Left ventricle myocardium superior (tissue), 1 donor: ENCODE results near the gene ITPR2. TPM values are rescaled to one million over a fixed set of nuclear protein-coding genes. Genes with fewer than 3 reads are reported as not detected.
A peak's percentile ranks its signal among the peaks of the same experiment; 100 is the strongest.
"Not testable (repeated sequence)": the region's sequence is repeated elsewhere in the genome, so short reads cannot be mapped to it uniquely, and the experiment has no call there.

ENCODE experiments used
- ATAC-seq: fragments of 200-7000 bp; cut with Tn5 transposase; one replicate; pipeline ENCODE4 v1.9.1; 2020; ENCODE audit warnings: mild to moderate bottlenecking, moderate library complexity
- DNase-seq: peaks from one replicate; pipeline ENCODE4 v3.0.0-alpha.2; 2020
- intact Hi-C: fragments of 100-400 bp; cut with micrococcal nuclease; formaldehyde crosslinking; loops from one replicate; pipeline ENCODE4 v1.11.0; 2022
- total RNA-seq: library from RNA; stranded (reverse); fragmentation: NEBNext Ultra II Directional; extraction: Animal tissue kit (Norgen Biotek cat#: 25700); gene quantifications from one replicate; pipeline ENCODE4 v1.2.1, GENCODE V29; 2021
- donor health status: DM: no; HTN: yes; CAD: no; lungs with severe emphysema.

Gene ITPR2
- total RNA-seq, 1 donor from 2014 or later: 10.5 TPM

DNA sequence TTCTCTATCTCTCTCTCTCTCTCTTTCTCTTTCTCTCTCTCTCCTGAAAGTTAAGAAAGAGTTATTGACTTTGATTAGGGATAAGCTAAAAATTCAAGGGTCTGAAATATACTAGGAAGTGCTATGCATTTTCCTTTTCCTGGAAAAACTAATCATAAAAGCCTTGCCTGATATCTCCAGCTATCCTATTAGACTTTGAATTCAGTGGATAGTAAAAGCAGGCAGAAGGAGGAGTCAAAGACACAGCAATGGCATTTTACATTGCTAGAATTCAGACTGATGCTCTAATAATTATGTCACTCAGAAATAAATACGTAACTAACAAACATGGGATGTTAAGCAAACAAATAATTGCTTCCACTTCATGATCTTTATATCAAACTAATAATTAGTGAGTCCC, 365.6 kb downstream of the ITPR2 start:
- ATAC-seq (no peak), DNase-seq (no peak)
- intact Hi-C loops: no loop called here

DNA sequence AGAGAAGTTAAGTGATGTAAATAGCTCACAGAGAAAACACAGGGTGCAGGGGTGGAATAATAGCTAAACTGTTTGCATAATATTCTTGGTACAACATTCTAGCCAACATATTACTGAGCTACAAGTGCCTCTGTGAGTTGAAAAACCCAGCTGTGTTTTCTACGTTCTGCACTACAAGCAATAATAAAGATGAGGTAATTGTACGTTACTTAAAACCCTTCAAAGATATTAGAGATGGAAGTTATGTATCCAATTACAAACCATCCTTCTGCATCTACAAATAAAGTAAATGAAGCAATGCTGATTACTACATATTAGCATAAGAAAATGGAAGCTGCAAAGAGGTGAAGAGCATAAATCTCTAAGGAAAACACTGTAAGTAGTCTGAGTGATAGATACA, 366.3 kb downstream of the ITPR2 start:
- ATAC-seq (no peak), DNase-seq (no peak)
- intact Hi-C loops: no loop called here

DNA sequence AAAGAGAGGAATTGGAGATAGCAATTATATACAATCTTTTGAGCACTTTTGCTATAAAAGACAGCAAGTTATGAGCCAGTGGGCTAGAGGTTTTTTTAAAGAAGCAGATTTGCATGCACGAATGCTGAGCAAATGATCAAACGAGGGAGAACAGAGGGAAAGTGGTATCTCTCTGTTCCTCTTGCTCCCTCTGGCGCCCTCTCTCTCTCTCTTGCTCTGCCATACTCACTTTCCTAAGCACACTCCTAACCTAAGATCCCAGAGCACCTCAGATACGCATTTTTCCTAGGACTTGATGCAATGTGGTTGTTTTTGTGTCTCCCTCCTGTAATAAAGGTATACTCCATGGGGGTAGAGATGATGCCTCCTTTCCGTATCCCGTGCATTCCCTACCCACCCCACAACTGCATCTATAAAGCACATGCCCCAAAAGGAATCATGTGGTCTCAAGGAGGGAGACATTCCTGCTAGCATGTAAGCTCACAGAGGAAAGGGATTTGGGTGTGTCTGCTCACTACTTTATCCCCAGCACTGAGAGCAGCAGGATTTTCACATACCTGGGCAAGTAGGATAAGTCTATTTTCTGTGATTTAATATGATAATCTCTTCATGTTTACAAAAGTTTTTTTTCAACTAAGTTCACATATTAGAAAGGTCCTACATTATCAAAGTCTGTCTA, 367.4 kb downstream of the ITPR2 start:
- intact Hi-C loops: no loop called here
- DNase-seq: no peak
- peak; percentile 27 for ATAC-seq

DNA sequence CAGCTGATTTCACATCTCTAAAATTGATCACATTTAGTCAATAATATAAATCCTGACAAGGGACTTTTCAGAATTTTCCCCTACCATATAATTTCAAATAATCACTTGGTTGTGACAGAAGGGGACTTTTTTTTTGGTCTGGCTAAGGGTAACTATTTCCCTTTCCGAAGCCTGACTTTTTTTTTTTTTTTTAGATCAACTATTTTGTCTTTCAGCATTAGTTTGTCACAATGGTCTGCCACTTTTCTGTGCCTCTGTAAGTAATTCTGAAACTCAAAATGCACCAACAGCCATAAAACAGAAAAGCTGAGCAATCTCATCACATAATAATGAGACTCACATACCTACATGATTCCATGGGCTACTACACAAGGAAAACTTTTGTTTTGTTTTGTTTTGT, 371.2 kb downstream of the ITPR2 start:
- DNase-seq (no peak), ATAC-seq (no peak)

DNA sequence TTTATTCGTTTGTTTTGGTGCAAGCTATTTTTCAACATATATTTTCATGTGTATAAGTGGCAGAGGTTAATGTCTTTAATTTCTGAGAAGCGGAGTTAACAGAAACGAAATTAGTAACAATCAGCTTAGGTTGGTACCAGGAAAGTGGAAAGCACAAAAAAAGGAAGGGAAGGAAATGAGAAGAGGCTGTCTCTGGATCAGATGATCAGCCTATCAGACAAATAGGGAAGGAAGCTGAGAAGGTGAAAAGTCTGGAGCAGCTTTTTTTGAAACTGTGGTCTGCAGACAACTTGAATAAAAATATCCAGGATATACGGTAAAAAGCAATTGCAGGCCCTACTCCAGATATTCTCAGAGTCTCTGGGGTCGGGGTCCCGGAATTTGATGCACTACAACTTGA, 372.6 kb downstream of the ITPR2 start:
- DNase-seq: no peak
- intact Hi-C loops: no loop called here
- ATAC-seq: no peak

More for the DNA sequence above, 371.2 kb downstream of the ITPR2 start:
- intact Hi-C loops: no loop called here

DNA sequence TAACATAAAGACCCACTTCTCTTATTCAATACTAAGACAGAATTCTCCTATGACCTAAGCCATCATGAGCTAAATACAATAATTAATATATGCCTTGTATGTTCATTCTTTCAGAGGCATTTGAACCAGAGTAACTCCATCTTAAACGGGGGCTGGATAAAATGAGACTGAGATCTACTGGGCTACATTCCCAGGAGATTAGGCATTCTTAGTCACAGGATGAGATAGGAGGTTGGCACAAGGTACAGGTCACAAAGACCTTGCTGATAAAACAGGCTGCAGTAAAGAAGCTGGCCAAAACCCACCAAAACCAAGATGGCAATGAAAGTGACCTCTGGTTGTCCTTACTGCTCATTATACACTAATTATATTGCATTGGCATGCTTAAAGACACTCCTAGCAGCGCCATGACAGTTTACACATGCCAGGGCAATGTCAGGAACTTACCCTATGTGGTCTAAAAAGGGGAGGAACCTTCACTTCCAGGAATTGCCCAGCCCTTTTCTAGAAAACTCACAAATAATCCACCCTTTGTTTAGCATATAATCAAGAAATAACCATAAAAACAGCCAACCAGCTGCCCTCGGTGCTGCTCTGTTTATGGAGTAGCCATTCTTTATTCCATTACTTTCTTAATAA, 376.9 kb downstream of the ITPR2 start:
- intact Hi-C loops: no loop called here
- ATAC-seq: peak; percentile 63
- DNase-seq: no peak

DNA sequence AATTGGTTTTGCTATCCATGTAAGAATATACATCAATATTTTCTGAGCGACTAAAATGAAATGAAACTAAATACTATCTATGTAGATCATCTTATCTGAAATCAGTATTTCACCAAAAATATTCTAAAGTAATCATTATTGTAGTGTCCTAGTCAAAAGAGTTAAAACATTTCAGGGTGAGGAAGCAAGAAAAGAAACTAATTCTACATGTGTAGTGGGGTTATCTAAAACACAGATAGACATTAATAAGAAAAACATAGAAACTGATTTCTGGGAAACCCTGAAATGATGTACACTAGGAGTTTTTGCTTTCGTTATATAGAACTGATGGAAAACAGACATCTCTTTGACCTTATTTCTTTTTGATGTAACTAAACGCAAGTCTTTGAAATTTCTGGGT, 379.7 kb downstream of the ITPR2 start:
- ATAC-seq (no peak), DNase-seq (no peak)
- intact Hi-C loops: no loop called here

DNA sequence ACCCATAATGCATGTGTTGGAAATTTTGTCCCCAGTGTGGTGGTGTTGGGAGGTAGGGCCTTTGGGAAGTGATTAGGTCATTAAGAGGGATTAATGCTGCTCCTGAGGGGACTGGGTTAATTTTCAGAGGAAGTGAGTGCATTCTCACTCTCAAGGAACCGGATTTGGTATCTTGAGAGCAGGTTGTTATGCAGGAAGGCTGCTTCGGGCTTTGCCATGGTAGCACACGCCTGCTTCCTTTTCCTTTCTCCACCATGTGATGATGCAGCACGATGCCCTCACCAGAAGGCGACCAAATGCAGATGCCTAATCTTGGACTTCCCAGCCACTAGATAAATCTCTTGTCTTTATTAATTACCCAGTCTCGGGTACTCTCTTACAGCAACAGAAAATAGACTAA, 380.5 kb downstream of the ITPR2 start:
- DNase-seq: no peak
- no peak for ATAC-seq
- intact Hi-C loops: no loop called here

DNA sequence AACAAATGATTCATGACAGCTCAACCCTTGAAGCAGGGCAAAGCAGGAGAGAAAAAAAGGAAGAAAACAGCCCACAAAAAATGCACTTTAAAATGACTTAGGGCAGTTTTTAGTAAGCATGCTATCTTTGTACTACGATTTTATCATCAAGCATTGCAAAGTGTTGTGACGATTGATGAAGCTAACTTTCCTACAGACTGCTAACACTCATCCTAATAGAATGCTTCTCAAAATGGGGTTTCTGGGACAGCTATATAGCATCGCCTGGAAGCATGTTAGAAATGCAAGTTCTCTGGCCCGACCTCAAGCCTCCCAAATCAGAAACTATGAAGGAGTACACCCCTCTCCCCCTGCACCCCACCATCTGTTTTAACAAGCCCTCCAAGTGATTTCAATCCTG, 381.2 kb downstream of the ITPR2 start:
- DNase-seq (no peak), ATAC-seq (no peak)
- intact Hi-C loops: no loop called here

DNA sequence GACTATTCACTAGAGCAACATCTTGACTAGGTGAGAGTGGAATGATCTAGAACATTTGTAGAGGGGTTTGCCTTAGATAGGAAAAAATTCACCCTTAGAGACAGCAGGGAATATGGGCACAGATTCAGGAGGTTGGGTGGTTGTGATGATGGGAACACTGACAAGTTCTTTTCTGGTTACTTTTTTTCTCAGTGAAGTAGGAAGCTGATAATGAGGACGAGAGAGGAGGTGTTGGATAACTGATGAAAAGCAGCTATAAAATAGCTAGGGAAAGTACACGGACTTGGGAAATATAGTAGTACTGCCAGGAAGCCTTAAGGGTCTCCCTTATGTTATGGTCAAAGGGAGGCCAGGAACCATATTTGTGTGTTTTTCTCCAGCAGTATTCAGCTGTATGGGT, 387.1 kb downstream of the ITPR2 start:
- intact Hi-C loops: no loop called here
- ATAC-seq (peak; percentile 68), DNase-seq (no peak)

DNA sequence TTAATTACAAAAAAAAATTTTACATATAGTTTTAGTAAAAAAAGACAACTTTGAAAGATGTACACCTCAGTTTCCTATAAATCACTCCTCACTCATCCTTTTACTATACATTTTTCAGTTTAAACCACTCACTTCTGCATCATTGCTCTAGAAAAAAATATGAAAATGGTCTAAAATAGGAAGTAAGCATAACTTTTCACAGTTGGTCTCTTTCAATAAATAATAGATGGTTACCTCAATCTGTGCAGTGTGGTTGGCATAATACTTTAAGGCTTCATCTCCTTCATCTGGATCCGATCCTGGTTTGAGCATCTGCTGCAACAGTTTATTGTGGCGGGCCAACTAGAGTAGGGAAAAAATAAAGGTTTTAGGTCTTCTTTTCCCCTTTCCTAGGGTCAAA, 389.7 kb downstream of the ITPR2 start:
- ATAC-seq (no peak), DNase-seq (no peak)
- intact Hi-C loops: no loop called here

DNA sequence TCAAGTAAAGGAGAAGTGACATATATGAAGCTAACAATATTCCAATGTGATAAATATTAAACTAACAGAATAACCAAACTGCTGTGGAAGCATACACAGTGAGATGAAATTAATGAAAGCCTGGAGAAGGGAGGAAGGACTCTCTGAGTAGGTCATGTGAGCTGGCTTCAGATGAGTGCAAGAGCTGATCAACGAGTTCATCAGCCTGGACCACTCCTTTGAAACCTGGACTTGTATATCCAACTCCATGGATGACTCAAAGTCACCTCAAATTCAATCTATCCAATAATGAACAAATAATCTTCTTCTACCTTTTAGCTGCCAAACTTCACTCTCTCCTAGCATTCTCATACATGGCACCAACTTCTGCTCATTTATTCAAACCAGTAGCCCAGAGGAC, 391.6 kb downstream of the ITPR2 start:
- no peak for DNase-seq
- ATAC-seq: no peak
- intact Hi-C loops: no loop called here

DNA sequence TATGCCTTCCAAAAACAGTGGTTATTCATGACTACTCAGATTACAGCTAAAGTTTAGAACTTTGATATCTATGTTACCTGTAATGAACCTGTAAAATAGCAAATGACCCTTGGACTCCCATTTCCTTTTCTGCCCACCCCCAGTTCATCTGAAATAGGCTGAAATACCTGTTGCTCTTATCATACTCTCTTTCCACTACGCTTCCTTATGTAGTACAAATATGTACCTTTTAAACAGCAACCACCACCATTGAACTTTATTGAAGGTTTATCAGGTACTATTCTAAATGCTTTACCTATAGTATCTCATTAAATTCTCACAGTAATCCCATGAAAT, 398.0 kb downstream of the ITPR2 start:
- DNase-seq (no peak), ATAC-seq (no peak)
- intact Hi-C loops: loop anchor here (10.0 kb wide), 1 partner anchor 180 kb away; no protein-coding TSS in a partner anchor

DNA sequence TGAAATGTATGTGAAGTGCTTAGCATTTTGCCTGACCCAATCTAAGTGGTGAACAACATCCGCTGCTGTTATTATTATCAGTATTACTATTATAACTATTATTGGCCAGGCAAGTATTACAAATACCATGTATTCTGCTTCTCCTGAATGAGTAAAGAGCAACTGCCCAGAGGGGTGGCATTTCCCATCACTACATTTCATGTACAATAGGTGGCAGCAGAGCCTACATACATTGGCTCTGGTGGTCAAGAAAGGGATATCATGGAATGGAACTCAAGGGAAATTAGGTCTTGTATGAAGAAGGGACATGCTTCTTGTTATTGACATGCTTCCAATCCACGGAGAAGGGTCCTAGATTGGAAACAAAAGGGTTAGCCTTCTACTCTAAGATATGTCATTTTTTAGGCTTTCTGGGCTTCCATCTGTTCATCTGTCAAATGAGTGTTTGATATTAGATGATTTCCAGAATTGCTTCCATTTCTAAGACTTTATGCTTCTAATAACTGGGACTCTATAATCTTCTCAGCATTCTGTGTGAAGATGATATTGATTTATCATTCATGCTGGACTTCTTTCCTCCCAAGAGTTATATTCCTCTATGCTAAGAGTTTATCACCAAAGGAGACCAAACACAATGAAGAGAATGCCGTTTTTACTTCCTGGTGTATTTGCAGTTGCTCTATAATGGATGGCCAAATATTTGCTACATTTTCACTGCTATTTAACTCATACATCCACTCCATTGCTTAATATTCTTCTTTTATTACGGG, 398.5 kb downstream of the ITPR2 start:
- intact Hi-C loops: loop anchor here (10.0 kb wide), 1 partner anchor 180 kb away; no protein-coding TSS in a partner anchor
- DNase-seq (no peak), ATAC-seq (peak; percentile 80)

DNA sequence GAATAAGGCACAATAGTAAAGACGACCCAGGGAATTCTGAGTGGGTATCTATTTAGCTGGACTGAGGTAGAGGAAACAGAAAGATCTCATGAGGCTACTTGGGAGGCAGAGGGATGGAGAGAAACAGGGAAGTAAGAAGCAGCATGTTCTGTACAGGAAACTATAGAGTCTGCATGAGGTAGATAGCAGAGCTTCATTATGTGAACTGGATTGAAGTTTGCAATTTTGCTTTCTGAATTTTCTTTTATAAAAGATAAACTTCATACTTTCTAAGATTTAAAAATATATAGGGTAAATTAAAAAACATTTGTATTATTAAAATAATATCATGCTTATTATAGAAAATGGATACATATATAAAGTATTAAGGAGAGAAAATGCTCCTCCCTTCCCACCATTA, 399.3 kb downstream of the ITPR2 start:
- not testable (repeated sequence) for ATAC-seq, DNase-seq
- intact Hi-C loops: loop anchor here (10.0 kb wide), 1 partner anchor 181 kb away; no protein-coding TSS in a partner anchor

DNA sequence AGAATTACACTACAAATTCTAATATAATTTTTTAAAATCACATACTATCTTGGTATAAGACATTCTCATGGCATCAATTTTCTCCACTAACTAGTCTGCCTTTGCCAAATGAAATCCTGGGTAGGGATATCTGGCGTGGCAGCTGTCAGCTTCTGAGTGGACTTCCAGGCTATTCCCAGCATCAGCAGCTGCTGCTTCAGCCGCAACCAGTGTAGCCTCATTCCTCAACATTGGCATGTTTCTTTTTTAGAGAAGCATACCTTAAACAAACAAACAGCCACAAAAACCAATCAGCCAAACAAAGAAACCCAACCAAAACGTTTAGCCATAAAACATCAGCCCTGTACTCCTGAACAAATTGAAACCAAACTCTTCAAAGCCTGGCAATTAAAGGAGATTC, 401.8 kb downstream of the ITPR2 start:
- intact Hi-C loops: loop anchor here (10.0 kb wide), 1 partner anchor 184 kb away; no protein-coding TSS in a partner anchor
- no peak for ATAC-seq
- no peak for DNase-seq

DNA sequence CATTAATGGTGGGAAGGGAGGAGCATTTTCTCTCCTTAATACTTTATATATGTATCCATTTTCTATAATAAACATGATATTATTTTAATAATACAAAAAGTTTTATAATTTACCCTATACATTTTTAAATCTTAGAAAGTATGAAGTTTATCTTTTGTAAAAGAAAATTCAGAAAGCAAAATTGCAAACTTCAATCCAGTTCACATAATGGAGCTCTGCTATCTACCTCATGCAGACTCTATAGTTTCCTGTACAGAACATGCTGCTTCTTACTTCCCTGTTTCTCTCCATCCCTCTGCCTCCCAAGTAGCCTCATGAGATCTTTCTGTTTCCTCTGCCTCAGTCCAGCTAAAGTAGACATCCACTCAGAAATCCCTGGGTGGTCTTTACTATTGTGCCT, 402.4 kb downstream of the ITPR2 start:
- intact Hi-C loops: loop anchor here (10.0 kb wide), 1 partner anchor 184 kb away; no protein-coding TSS in a partner anchor
- ATAC-seq, DNase-seq: not testable (repeated sequence)

DNA sequence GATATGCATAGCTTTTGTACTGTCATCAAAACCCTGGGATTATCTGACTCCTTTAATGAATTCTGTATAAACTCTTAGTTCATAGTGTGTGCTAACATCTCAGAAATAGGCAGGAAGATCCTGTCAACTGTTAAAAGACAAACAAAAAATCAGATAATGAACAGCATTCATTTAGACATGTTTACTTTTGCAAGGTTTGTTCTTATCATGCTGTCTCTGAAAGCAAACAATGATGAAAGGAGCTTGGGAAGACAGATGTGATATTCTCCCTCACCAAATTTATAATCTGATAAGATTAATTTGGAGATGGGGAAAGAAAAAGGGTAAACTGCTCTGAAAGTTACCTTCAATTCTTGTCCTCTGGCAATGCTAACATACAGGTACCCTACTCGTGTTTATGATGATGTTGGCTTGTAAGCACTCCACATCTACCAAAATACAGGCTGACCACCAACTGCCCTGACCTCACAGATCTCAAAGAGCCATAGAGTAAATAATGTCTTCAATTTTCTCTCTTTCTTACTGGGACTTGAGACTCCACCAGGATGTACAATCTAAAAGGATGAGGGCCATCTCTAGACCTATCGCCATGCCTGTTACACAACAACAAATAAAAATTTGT, 403.8 kb downstream of the ITPR2 start:
- ATAC-seq: no peak
- intact Hi-C loops: no loop called here
- no peak for DNase-seq

DNA sequence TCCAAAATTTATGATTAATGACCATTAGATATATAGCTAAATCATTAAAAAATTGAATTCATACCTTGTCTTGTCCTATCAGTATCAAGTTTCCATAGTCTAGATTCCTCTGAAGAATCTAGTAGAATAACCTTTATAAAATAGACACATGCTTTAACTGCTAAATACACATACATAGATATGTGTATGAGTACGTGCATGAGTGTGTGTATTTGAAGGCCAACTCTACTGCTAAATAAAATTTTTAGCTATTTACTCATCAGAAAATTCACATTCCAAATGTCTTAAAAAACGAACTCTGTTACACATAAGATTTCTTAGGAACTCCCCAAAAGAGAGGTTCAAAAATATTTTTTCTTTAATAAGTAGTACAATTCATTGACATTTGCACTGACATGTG, 404.6 kb downstream of the ITPR2 start:
- no peak for ATAC-seq

DNA sequence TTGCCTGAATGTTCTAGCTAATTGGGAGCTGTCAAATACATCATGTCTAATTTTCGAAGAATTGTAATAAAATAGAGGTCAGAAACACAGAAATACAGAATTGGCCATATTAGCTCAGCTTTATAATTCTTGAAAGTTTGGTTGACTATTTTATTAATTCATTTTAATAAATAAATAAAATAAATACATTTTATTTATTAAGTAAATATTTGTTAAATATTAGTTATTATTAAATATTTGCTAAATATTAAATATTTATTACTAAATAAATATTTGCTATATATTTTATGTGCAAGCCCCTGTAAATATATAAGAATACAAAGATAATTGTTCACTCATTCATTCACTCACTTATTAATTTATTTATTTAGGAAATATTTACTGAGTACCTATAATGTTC, 406.3 kb downstream of the ITPR2 start:
- no peak for ATAC-seq
- intact Hi-C loops: no loop called here
- no peak for DNase-seq

More for the DNA sequence above, 404.6 kb downstream of the ITPR2 start:
- intact Hi-C loops: no loop called here
- no peak for DNase-seq
